GM12878 (cell line): ENCODE results near the gene NFATC2.

Experiments
- BCL11A ChIP-seq: IDR thresholded peaks from 2 replicates; pipeline ENCODE4 v1.6.1; 2011; ENCODE audit warnings: low read depth, low read length
- E2F8 ChIP-seq: fragments of 450-650 bp; IDR thresholded peaks from 2 replicates; pipeline ENCODE4 v1.6.1; 2018; ENCODE audit warnings: mild to moderate bottlenecking, low read depth, moderate library complexity; ENCODE audit not compliant: partially characterized antibody
- EZH2 ChIP-seq: IDR thresholded peaks from 2 replicates; pipeline ENCODE4 v1.6.1; 2012; ENCODE audit warnings: low read depth, mild to moderate bottlenecking, control low read depth, inconsistent platforms, low read length, borderline replicate concordance; ENCODE audit not compliant: control insufficient read depth
- KLF5 ChIP-seq: fragments of 450-650 bp; IDR thresholded peaks from 2 replicates; pipeline ENCODE4 v1.6.1; 2014; ENCODE audit warnings: mild to moderate bottlenecking; ENCODE audit not compliant: partially characterized antibody
- POLR2A ChIP-seq: IDR thresholded peaks from 2 replicates; pipeline ENCODE4 v1.6.1; 2011; ENCODE audit warnings: low read depth, mild to moderate bottlenecking, low read length
- POLR2AphosphoS5 ChIP-seq: IDR thresholded peaks from 2 replicates; pipeline ENCODE4 v1.6.1; 2011; ENCODE audit warnings: mild to moderate bottlenecking, low read length, inconsistent platforms
- RBBP5 ChIP-seq: fragments of 200-600 bp; sonication (generic); conservative IDR thresholded peaks from 2 replicates; pipeline ENCODE4 v1.6.1; 2016
- RFX5 ChIP-seq: IDR thresholded peaks from 2 replicates; pipeline ENCODE4 v1.6.1; 2011; ENCODE audit warnings: low read depth, low read length, improper control_type of control experiment
- SIX5 ChIP-seq: IDR thresholded peaks from 2 replicates; pipeline ENCODE4 v1.6.1; 2011; ENCODE audit warnings: mild to moderate bottlenecking, low read depth, low read length, moderate library complexity; ENCODE audit not compliant: severe bottlenecking
- SMC3 ChIP-seq: IDR thresholded peaks from 2 replicates; pipeline ENCODE4 v1.6.1; 2011; ENCODE audit warnings: low read length, improper control_type of control experiment, borderline replicate concordance
- SPI1 ChIP-seq: IDR thresholded peaks from 2 replicates; pipeline ENCODE4 v1.6.1; 2011; ENCODE audit warnings: low read depth, mild to moderate bottlenecking, low read length, moderate library complexity, borderline replicate concordance; ENCODE audit not compliant: insufficient read depth
- ZNF274 ChIP-seq: IDR thresholded peaks from one replicate; pipeline ENCODE4 v1.8.0; 2011; ENCODE audit not compliant: insufficient read length, insufficient read depth
- ZNF384 ChIP-seq: IDR thresholded peaks from 2 replicates; pipeline ENCODE4 v1.6.1; 2012; ENCODE audit warnings: low read depth, mild to moderate bottlenecking, low read length, improper control_type of control experiment, borderline replicate concordance

GRCh38 chr20:51419646-51420045 is 122.9 kb downstream of the NFATC2 start:
- no peak for TF ChIP-seq SIX5
- TF ChIP-seq ZNF384, result no peak
- TF ChIP-seq E2F8, result no peak
- no peak for TF ChIP-seq EZH2
- no peak for TF ChIP-seq SPI1
- no peak for TF ChIP-seq RFX5
- TF ChIP-seq RBBP5, result no peak
- no peak for TF ChIP-seq POLR2AphosphoS5
- TF ChIP-seq KLF5, result no peak
- TF ChIP-seq BCL11A, result no peak
- no peak for TF ChIP-seq POLR2A
- no peak for TF ChIP-seq SMC3
- no peak for TF ChIP-seq ZNF274
